Choroid plexus epithelial cell (primary cell): Measurements from ENCODE around the gene PCDHAC2.

ENCODE experiments used
- DNase-seq: peaks from one replicate; pipeline ENCODE4 v3.0.0-alpha.2; 2010; ENCODE audit warnings: low read depth
- H3K4me3 ChIP-seq: 2 replicates; pipeline ENCODE4 v1.5.1; 2011; ENCODE audit warnings: low read depth, mild to moderate bottlenecking, control low read depth, low read length, moderate library complexity
- TF ChIP-seq, protein P1 (sequence below): conservative IDR thresholded peaks from 2 replicates; pipeline ENCODE4 v1.5.1; 2011; ENCODE audit warnings: low read depth, mild to moderate bottlenecking, control low read depth, inconsistent platforms, low read length, moderate library complexity

PCDHAC2 gene

GRCh38 chr5:140988100-140988499 lies 21.8 kb downstream of the PCDHAC2 start:
- no peak for DNase-seq
- TF ChIP-seq, protein P1, sequence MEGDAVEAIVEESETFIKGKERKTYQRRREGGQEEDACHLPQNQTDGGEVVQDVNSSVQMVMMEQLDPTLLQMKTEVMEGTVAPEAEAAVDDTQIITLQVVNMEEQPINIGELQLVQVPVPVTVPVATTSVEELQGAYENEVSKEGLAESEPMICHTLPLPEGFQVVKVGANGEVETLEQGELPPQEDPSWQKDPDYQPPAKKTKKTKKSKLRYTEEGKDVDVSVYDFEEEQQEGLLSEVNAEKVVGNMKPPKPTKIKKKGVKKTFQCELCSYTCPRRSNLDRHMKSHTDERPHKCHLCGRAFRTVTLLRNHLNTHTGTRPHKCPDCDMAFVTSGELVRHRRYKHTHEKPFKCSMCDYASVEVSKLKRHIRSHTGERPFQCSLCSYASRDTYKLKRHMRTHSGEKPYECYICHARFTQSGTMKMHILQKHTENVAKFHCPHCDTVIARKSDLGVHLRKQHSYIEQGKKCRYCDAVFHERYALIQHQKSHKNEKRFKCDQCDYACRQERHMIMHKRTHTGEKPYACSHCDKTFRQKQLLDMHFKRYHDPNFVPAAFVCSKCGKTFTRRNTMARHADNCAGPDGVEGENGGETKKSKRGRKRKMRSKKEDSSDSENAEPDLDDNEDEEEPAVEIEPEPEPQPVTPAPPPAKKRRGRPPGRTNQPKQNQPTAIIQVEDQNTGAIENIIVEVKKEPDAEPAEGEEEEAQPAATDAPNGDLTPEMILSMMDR: no peak
- no peak overlapping the region for H3K4me3 ChIP-seq

- no peak for DNase-seq
- TF ChIP-seq, protein P1: no peak
- H3K4me3 ChIP-seq: no peak overlapping the region
Observed at GRCh38 chr5:140988608-140989007, 22.3 kb downstream of the PCDHAC2 start.

- no peak for DNase-seq
- H3K4me3 ChIP-seq: no peak overlapping the region
- TF ChIP-seq, protein P1: no peak
Observed at GRCh38 chr5:140989254-140990020, 23.2 kb downstream of the PCDHAC2 start.

DNA sequence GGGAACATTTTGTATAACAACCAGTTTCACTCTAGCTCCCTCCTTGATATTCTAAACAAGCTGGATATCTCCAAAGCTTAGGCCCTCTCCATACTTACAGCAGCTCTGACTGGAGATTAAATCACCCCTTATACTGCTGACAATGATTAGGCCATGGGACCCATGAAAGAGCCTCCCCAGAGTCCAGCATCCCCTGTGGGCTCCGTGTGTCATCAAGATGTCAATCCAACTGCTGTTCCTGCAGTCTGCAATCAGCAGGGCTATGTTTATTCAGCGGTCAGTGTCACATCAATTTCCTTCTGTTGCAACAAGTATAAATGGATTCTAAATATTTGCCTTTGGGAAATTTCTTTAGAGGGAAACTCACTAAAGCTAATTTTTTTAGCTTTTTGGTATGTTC lies 26.6 kb downstream of the PCDHAC2 start:
- H3K4me3 ChIP-seq: no peak overlapping the region
- no peak for DNase-seq
- TF ChIP-seq, protein P1: no peak

- H3K4me3 ChIP-seq: no peak overlapping the region
- DNase-seq: no peak
- TF ChIP-seq, protein P1: no peak
Observed at GRCh38 chr5:140996060-140996459, 29.8 kb downstream of the PCDHAC2 start.

DNA sequence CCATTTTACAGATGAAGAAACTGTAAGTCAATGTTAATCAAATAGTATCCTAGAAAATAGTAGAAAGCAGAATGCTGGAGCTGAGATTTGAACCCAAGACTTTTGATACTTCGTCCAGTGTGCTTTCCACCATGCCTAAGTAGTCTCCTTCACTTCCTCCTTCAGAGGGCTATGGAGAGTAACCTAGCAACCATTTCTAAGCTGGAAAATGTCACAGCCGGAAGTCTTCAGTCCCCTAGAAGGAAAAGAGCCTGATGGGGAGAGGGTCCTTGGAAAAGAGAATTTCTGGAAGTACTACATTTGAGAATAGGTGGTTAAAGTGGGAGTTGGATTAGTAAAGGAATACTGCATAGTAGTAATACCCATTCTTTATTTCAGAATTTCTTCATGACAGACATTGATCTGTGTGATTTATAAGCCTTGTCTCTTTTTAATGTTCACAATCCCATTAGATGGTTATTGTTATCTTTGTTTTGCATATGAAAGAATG lies 32.7 kb downstream of the PCDHAC2 start:
- DNase-seq: no peak
- H3K4me3 ChIP-seq: no peak overlapping the region
- TF ChIP-seq, protein P1: no peak

GRCh38 chr5:141001446-141001843 lies 35.2 kb downstream of the PCDHAC2 start:
- TF ChIP-seq, protein P1: no peak
- H3K4me3 ChIP-seq: no peak overlapping the region
- no peak for DNase-seq
